ENCODE measurements around the gene MAD1L1.

Gene MAD1L1

GRCh38 chr7:2019711-2020511, 212.8 kb downstream of the MAD1L1 start:
- peak; percentile 42 for DNase-seq

- no peak for DNase-seq
Measured at GRCh38 chr7:2019461-2019710, 213.4 kb downstream of the MAD1L1 start.

GRCh38 chr7:2018569-2019460, 213.9 kb downstream of the MAD1L1 start:
- peak; percentile 2 for DNase-seq

- DNase-seq: peak; percentile 1
Measured at GRCh38 chr7:2017914-2018568, 214.7 kb downstream of the MAD1L1 start.

DNA sequence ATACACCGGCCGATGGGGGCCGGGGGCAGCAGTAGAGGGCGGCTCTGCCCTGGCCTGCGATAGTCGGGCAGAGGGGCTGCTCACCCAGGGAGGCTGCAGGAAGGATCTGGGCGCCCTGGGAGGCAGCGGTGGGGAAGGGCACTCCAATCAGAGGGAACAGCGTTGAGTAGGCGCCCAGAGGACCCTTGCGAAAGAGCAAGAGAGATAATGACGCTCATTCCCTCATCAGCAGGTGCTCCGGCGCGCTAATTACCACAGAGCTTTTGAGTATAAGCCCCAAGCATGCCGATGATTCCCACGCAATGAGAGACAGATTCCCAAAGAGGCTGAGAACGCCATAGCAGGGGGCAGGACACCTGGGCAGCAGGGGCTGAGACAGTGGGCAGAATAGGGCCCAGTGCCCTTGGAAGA, 215.3 kb downstream of the MAD1L1 start:
- DNase-seq: no peak

DNA sequence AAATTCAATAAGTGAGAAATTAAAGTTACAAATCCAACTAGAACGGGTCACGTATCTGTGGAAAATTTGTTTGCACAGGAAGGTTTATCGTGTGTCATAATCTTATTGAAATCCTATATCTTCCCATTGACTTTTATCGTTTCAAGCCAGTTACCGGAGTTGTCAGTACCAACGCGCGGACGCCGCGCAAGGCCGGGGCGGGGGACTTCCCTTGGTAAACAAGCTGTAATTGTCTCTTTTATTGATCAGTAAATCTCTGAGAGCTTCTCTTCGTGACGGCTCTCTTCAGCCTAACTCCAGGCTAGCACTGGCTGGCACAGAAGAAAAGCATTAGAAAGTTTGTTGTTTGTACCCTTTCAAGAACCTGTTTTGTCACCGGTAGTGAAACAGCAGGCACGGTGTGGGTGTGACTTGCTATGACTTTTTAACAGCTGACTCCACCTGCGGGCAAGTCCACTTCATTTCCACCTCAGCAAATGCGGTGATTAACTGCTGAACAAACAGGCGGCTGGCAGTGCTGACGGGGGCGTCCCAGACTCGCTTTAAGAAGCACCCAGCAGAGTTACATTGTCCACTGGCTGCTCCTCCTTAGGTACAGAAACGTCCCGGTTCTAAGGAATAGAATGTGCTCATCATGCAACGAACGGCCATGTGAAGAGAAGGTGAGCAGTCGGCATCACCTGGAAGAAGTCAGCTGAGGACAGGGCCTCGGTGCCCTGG, 215.8 kb downstream of the MAD1L1 start:
- peak; percentile 0 for DNase-seq

- DNase-seq: peak; percentile 1
Measured at GRCh38 chr7:2016021-2016631, 216.6 kb downstream of the MAD1L1 start.

DNA sequence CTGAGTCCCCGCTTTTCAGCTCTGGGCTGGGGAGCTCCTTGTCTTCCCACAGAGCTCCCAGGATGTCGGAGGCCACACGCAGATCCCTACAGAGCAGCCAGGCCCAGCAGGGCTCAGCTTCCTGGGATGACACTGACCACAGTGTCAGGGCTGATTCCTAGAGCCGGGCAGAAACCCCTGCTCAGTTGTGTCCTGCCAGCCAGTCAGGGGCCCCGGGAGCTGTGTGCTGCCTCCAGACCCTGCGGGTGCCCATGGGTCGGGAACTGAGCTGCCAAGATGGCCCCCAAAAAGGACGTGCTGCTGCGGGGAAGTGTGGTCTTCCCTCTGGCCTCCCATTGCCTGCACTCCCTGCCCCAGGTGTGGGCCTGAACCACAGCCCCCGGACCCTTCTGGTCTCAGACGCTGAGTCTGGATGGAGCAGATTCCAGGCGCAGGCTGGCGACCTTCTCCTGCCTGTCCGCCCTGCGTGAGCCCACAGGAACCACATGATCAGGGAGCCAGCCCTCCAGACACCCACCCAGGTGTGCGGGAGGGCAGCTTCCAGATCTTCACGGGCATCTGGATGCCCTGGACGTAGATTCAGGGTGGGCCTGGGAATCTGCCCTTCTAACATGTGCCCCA, 217.4 kb downstream of the MAD1L1 start:
- peak; percentile 0 for DNase-seq

DNA sequence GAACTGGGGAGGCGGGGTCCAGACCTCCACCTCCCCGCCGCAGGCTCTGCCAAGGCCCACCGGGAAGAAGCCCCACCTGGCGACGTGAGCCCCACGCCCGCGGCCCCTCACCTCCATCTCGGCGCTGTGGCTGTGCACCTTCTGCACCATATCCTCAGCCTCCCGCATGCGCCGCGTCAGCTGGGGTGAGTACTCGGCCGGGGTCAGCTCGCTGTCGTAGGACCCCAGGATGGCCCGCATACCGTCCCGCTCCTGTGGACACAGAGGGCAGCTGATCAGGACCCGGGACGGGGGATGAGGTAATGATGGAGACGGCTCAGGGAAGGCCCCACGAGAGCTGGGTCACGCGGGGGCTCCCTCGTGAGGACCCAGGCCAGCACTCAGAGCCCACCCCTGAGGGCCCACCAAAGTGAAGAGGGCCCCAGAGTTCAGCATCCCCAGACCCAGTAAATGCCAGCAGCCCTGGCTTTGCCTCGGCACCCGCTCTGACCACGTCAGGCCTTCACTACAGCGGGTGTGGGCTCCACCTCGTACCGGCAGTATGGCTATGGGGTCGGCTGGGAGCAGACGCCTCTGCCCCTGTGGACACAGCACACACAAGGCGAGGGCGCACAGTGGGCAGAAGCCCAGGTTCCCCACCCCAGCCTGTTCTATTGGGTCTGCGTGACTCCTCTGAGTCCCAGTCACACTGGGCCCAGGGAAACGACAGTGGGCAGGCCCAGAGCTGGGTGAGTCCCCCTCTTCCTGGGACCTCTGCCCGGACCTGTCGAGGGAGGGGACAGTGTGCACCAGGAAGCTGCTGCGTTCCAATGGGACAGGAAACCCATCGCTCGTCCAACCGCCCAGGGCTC, 218.1 kb downstream of the MAD1L1 start:
- peak; percentile 1 for DNase-seq

DNA sequence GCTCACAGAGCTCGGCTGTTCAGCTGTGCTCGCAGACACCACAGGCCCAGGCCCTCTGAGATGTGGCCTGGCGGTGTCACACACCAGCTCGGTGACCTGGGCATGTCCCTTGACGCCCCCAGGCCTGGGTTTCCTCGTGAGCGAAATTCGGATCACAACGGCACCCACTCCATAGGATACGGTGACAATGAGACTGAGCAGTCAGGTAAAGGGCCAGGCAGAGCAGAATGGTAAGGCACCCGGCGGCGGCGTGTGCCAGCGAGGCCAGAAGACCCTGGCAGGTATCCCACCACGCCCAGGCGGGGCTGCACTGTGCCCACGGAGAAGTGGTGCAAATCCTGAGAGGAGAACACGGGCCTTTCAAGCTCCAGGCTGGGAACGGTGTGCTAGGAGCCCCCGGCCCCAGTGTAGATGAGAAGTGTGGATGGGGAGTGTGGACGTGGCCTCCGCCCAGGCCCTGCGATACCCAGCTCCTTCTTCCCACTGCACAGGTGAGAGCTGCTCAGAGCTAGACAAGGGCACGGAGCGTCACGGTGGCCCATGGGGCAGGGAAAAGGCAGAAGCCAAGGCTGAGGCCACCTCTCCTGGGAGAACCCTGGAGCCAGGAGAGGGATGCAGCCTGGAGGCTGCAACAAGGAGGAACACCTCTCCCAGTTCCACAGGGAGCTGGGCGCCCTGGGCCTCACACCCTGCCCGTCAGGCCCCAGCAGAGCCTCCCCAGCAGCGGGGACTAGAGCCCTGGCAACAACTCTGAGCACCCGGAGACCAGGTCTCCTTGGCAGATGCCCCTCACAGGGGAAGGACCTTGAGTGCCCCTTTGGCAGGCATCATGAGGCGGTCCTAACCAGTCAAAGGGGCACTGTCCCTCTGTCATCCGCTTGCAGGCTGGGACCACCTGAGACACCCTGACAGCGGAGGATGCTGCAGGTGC, 219.1 kb downstream of the MAD1L1 start:
- DNase-seq: peak; percentile 1

DNA sequence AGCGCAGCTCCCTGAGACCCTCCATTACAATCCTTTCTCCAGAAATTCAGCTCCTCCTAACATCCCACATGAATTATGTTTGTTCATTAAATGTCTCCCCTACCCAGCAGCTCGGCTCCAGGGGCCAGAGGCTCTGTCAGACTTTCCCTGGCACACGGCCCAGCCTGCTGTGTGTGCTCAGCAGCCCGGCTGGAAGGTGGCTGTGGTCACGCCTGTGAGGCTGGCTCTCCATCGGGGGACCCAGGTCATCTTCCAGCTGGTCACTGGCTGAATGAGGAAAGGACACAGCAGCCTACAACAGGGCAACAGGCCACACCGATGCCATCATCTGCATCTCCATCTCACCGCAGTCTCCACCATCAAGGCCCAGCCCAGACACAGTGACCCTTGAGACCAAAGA, 219.8 kb downstream of the MAD1L1 start:
- DNase-seq: peak; percentile 0

DNA sequence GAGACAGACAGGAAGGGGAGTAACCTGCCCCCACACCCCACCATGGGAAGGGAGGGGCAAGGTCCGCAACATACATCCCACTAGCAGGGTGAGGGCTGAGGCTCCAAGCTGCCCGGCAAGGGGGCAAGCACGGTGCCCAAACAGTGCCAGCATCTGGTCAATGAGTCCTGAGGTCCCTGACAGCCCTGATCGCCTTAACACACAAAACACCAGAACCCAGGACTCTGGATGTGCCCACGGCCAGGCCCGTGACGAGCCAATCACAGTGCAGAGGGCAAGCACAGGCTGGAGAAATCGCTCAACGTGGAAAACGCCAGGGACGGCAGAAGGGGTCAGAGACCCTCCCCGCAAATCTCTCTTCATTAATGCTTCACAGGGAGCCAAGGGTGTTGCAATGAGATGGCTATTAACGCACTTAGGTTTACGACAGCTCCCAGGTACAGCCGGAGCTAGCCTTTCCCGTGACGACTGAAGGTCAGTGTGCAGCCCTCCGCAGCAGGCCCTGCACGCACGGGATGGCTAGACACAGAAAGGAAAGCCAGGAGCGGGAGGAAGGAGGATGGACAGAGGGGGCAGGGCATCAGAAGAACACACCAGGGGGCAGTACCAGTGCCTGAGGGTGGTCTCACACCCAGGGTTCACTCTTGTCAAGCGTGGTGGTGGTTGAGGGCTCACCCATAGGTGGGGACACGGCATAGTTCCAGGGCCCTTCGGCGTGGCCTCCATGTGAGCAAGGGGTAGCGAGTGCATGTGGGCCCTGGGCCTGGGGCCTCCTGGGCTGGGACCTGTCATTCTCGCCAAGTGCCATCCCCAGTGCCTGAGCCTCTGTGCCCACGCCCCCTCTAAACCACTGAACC, 220.5 kb downstream of the MAD1L1 start:
- DNase-seq: peak; percentile 0

- peak; percentile 1 for DNase-seq
Measured at GRCh38 chr7:2011266-2012043, 221.3 kb downstream of the MAD1L1 start.

GRCh38 chr7:2010551-2011265, 222.0 kb downstream of the MAD1L1 start:
- DNase-seq: peak; percentile 0

- no peak for DNase-seq
Measured at GRCh38 chr7:2010101-2010500, 222.6 kb downstream of the MAD1L1 start.

DNA sequence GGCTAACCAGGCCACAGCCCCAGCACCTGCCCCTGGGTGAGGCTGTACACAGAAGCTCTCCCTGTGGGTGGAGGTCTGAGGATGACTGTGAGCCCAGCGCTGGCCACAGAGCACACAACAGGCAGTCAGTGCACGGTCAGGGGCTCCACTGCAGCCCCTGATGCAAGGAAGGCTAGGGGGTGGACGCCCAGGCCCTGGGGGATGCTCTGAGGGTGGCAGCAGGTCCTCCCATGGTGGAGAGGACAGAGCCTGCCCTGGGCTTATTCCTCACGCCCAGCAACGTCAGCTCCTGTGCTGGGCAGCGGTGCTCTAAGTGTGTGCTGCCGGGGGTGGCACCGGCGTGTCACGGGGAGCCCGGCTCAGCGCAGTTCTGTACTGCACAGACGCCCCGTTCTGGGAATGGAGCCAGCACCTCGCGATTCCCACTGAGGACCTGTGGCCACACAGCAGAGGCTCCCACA, 223.2 kb downstream of the MAD1L1 start:
- DNase-seq: no peak

DNA sequence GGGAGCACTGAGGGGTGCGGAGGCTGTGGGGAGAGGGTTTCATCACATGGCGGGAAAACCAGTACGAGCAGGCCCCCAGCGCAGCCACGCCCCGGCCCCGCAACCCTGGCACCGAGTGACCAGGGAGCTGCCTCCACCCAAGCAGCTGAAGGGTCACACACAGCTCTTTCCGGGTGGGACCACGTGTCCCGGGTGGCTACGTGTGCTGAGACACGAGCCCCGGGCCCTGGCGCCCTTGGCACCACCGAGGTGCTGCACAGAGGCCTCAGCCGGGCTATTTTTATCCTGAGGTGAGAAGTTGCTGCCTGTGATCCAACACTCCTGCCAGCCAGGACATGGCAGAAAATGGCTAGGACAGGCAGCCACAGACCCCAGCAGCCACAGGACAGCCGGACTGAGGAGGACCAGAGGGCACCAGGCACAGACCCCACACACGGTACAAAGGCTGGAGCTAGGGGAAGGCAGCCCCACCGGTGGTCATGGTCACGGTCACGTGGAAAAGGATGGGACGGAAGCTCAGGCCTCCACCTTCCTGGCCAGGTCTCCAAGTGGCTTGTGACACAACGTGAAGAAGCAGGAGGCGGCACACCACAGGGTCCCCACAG, 223.7 kb downstream of the MAD1L1 start:
- DNase-seq: no peak
